SK-N-MC (cell line): ENCODE measurements around the gene TSNAX.

Source experiments
- DNase-seq: peaks from one replicate; pipeline ENCODE4 v3.0.0-alpha.2; 2011; ENCODE audit warnings: low read depth, low spot score
- H3K27ac ChIP-seq: fragments of 200-600 bp; sonication (generic); 2 replicates; pipeline ENCODE4 v1.5.1; 2016; ENCODE audit warnings: mixed run types
- H3K36me3 ChIP-seq: fragments of 200-600 bp; sonication (generic); 2 replicates; pipeline ENCODE4 v1.6.1; 2017; ENCODE audit warnings: antibody characterized with exemption, low read length, mixed read lengths; ENCODE audit not compliant: insufficient read depth
- H3K4me3 ChIP-seq: fragments of 200-600 bp; sonication (generic); 2 replicates; pipeline ENCODE4 v1.5.1; 2016
- H3K9ac ChIP-seq: fragments of 200-600 bp; sonication (generic); 2 replicates; pipeline ENCODE4 v1.8.0; 2017; ENCODE audit warnings: mixed run types, mixed read lengths; ENCODE audit not compliant: insufficient read length
- H3K9me3 ChIP-seq: fragments of 200-600 bp; sonication (generic); 2 replicates; pipeline ENCODE4 v1.6.1; 2017; ENCODE audit warnings: low read depth, mild to moderate bottlenecking, antibody characterized with exemption, low read length, moderate library complexity, mixed read lengths
- EZH2 ChIP-seq: fragments of 200-600 bp; sonication (generic); IDR thresholded peaks from one replicate; pipeline ENCODE4 v1.6.1; 2017; ENCODE audit warnings: antibody characterized with exemption
- FOXP2 ChIP-seq: optimal IDR thresholded peaks from 2 replicates; pipeline ENCODE3; 2011; ENCODE audit warnings: mild to moderate bottlenecking, moderate library complexity; ENCODE audit not compliant: insufficient read depth; ENCODE audit errors: extremely low read length, control extremely low read depth
- POLR2AphosphoS5 ChIP-seq: IDR thresholded peaks from 2 replicates; pipeline ENCODE4 v1.6.1; 2012; ENCODE audit warnings: mild to moderate bottlenecking, low read depth, low read length, borderline replicate concordance

The TSNAX gene

GRCh38 chr1:231550448-231550781, 21.9 kb downstream of the TSNAX start:
- Histone ChIP-seq H3K36me3 (peaks cover 32% of the 10 kb centered on the region), H3K4me3 (no peak overlapping the region), H3K9me3 (no peaks in the 10 kb centered on the region), H3K9ac (no peak overlapping the region), H3K27ac (no peak overlapping the region)
- TF ChIP-seq POLR2AphosphoS5 (no peak), EZH2 (no peak), FOXP2 (no peak)
- no peak for DNase-seq

DNA sequence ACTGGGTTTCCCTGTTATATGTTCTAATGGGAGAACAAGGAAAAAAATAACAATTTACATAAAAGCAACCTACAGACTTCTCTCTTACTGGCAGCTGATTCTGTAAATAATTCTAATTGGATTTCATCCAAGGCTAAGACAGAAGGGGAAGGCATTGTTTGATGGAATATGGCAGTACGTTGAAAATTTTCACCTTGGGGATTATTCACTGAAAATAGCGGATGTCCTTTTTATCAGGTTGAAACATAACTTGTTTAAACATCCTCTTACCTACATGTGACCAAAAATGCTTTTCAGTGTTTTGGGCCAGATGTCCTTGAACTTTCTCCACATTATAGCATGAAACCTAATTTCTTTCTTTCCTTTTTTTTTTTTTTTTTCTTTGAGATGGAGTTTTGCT, 24.9 kb downstream of the TSNAX start:
- no peak for TF ChIP-seq EZH2
- no peak for TF ChIP-seq FOXP2
- no peak for TF ChIP-seq POLR2AphosphoS5

DNA sequence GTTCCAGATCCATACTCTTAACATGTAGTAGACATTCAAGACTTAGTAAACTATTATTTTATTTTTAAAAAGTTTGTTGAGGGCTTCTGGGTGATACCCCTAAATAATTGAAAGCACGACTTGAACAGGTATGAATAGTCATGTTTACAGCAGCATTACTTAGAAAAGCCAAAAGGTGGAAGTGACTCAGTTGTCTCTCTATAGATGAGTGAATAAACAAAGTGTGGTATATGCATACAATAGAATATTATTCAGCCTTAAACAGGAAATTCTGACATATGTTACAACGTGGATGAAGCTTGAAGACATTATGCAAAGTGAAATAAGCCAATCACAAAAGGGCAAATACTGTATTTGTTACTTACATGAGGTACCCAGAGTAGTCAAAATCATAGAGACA, 26.5 kb downstream of the TSNAX start:
- no peak for TF ChIP-seq FOXP2
- no peak for TF ChIP-seq POLR2AphosphoS5
- no peak for TF ChIP-seq EZH2
- no peak overlapping the region for H3K9ac ChIP-seq
- no peaks in the 10 kb centered on the region for H3K9me3 ChIP-seq
- no peak for DNase-seq
- no peak overlapping the region for H3K27ac ChIP-seq
- no peak overlapping the region for H3K4me3 ChIP-seq
- H3K36me3 ChIP-seq: peaks cover 29% of the 10 kb centered on the region

More for the DNA sequence above, 24.9 kb downstream of the TSNAX start:
- H3K9ac ChIP-seq: no peak overlapping the region
- H3K27ac ChIP-seq: no peak overlapping the region
- H3K9me3 ChIP-seq: no peaks in the 10 kb centered on the region
- H3K4me3 ChIP-seq: no peak overlapping the region
- H3K36me3 ChIP-seq: peaks cover 35% of the 10 kb centered on the region
- DNase-seq: no peak

- H3K9ac ChIP-seq: no peak overlapping the region
- DNase-seq: no peak
- H3K36me3 ChIP-seq: peaks cover 33% of the 10 kb centered on the region
- H3K4me3 ChIP-seq: no peak overlapping the region
- H3K27ac ChIP-seq: no peak overlapping the region
- no peaks in the 10 kb centered on the region for H3K9me3 ChIP-seq
- TF ChIP-seq FOXP2: no peak
- no peak for TF ChIP-seq POLR2AphosphoS5
- TF ChIP-seq EZH2: no peak
Observed at GRCh38 chr1:231557411-231557810, 28.9 kb downstream of the TSNAX start.

DNA sequence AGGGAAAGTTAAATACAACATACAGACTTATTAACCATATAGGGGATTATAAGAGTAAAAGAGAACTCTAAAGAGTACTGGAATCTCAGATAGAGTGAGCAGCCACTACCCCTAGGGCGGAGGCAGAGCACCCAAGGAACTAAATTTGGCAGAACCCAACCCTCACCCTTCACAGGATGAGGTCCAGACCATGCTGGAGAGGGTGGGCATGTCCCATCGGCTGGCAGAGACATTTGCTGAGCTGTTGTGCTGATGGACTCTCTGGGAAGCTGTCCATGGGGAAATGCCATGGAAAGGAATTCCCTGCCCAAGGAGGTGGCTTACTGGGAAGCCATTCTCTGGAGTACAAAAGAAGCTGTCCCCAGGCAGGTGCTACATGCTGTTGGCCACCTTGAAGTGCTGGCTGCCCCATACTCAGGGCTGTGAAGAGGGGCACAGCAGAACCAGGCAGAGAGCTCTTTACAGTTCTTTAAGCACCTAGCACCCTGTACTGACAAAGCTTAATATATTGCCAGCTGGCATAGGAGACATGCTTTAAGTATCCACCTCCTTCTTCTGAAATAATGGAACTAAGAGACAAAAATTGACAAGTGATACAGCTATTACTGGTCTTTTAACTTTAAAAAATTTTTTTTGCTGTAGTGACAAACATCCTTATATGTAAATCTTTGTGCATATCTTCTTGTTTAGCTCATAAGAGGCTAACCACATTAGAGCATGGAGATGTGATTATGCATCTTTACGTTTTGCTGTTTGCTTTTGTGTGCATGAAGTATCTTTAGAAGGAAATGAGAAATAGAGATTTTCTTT, 29.6 kb downstream of the TSNAX start:
- Histone ChIP-seq H3K36me3 (peaks cover 32% of the 10 kb centered on the region), H3K27ac (no peak overlapping the region), H3K9me3 (no peaks in the 10 kb centered on the region), H3K4me3 (no peak overlapping the region), H3K9ac (no peak overlapping the region)
- TF ChIP-seq POLR2AphosphoS5 (no peak), FOXP2 (no peak), EZH2 (no peak)
- DNase-seq: no peak

DNA sequence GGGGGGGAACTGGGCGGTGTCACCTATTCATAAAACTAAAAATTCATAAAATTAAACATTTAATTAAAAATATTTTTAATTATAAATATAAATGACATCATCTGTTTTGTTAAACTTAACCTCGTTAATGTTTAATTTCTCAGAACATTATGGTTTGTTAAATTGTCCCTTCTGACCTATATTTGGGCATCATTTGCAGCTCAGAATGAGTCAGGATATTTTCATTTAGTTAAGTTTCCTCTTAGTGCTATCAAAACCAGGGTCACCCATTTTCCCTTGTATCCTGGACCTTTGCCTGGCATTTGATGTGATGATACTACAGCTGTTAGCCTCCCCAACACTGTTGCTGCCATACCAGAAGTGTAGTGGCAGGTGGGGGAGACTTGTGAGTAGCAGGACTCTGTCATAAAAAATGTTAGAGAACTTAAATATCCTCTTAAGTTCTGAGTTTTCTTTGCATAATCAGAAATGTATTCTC, 30.3 kb downstream of the TSNAX start:
- DNase-seq: no peak
- no peak for TF ChIP-seq EZH2
- TF ChIP-seq POLR2AphosphoS5: no peak
- no peak for TF ChIP-seq FOXP2
- Histone ChIP-seq H3K9me3 (no peaks in the 10 kb centered on the region), H3K36me3 (peaks cover 33% of the 10 kb centered on the region), H3K4me3 (no peak overlapping the region), H3K27ac (no peak overlapping the region), H3K9ac (no peak overlapping the region)

- no peak for TF ChIP-seq EZH2
- TF ChIP-seq POLR2AphosphoS5: no peak
- TF ChIP-seq FOXP2: no peak
- no peak overlapping the region for H3K27ac ChIP-seq
Observed at GRCh38 chr1:231561647-231562383, 33.3 kb downstream of the TSNAX start.

GRCh38 chr1:231563247-231563646, 34.8 kb downstream of the TSNAX start:
- Histone ChIP-seq H3K36me3 (peaks cover 28% of the 10 kb centered on the region), H3K4me3 (no peak overlapping the region), H3K9me3 (no peaks in the 10 kb centered on the region), H3K27ac (no peak overlapping the region), H3K9ac (no peak overlapping the region)
- TF ChIP-seq POLR2AphosphoS5: no peak
- no peak for TF ChIP-seq EZH2
- TF ChIP-seq FOXP2: no peak
- DNase-seq: no peak

More at GRCh38 chr1:231561647-231562383, 33.3 kb downstream of the TSNAX start:
- Histone ChIP-seq H3K9me3 (no peaks in the 10 kb centered on the region), H3K36me3 (peaks cover 28% of the 10 kb centered on the region), H3K9ac (no peak overlapping the region), H3K4me3 (no peak overlapping the region)
- DNase-seq: no peak

DNA sequence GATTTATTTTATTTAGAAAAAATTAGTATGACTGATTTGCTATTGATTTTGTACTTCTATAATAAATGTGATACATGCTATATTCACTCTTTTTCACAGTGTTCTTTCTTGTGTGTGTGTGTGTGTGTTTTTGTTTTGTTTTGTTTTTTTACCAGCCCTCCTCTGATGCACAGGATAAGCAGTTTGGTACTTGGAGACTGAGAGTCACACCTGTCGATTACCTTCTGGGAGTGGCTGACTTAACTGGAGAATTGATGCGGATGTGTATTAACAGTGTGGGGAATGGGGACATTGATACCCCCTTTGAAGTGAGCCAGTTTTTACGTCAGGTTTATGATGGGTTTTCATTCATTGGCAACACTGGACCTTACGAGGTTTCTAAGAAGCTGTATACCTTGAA, 35.9 kb downstream of the TSNAX start:
- DNase-seq: no peak
- Histone ChIP-seq H3K4me3 (no peak overlapping the region), H3K9ac (no peak overlapping the region), H3K36me3 (peaks cover 28% of the 10 kb centered on the region), H3K9me3 (no peaks in the 10 kb centered on the region), H3K27ac (no peak overlapping the region)
- TF ChIP-seq FOXP2 (no peak), POLR2AphosphoS5 (no peak), EZH2 (no peak)
